AG09309 (cell line): ENCODE results near the gene PPIB.
A peak's percentile ranks its signal among the peaks of the same experiment; 100 is the strongest.

Source experiments
- DNase-seq: peaks from one replicate; pipeline ENCODE4 v3.0.0-alpha.2; 2010; ENCODE audit warnings: low read depth
- H3K4me3 ChIP-seq: 2 replicates; pipeline ENCODE4 v1.5.1; 2011; ENCODE audit warnings: mild to moderate bottlenecking, low read depth, low read length, moderate library complexity; ENCODE audit not compliant: control insufficient read depth
- TF ChIP-seq, protein P1 (sequence below): IDR thresholded peaks from 2 replicates; pipeline ENCODE4 v1.5.1; 2011; ENCODE audit warnings: mild to moderate bottlenecking, low read depth, low read length, inconsistent platforms; ENCODE audit not compliant: insufficient read depth, control insufficient read depth; ENCODE audit errors: missing control alignments

PPIB gene

DNA sequence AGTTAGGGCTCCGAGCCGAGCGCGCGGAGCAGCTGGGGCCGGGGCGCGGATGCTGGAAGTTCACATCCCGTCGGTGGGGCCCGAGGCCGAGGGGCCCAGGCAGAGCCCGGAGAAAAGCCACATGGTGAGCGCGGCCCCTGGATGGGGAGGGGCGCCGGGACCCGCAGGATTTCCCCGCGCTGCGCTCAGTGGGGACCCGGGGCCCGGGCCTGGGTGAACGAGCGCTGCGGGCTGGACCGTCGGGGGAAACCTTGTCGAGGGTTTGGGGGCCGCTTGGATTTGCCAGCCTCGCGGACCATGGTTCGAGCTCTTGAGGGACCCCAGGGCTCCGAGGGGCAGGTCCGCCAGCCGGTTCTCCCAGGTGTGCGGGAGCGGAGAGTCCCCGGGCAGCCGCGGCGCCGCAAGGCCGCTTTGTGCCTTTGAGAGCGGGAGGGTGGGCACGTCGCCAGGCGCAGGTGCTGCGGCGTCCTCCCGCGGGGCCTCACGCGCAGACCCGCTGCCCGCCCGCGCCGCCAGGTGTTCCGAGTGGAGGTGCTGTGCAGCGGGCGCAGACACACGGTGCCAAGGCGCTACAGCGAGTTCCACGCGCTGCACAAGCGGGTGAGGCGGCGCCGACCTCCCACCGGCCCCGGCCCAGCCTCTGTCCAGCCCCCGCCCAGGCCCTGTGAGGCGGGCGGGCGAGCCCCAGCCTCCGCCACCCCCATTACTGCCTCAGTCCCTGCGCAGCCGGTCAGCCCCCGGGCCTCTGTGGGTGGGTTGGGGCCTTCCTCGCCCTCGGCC is 10.9 kb downstream of the PPIB start, which contains the start of gene SNX22:
SNX22 (plus strand) TSS at position 5 of the 780 bp plus-strand sequence; CDS start at position 50, 45 bp downstream.
- peak within 1 kb of the TSS; percentile 36 for H3K4me3 ChIP-seq
- TF ChIP-seq, protein P1, sequence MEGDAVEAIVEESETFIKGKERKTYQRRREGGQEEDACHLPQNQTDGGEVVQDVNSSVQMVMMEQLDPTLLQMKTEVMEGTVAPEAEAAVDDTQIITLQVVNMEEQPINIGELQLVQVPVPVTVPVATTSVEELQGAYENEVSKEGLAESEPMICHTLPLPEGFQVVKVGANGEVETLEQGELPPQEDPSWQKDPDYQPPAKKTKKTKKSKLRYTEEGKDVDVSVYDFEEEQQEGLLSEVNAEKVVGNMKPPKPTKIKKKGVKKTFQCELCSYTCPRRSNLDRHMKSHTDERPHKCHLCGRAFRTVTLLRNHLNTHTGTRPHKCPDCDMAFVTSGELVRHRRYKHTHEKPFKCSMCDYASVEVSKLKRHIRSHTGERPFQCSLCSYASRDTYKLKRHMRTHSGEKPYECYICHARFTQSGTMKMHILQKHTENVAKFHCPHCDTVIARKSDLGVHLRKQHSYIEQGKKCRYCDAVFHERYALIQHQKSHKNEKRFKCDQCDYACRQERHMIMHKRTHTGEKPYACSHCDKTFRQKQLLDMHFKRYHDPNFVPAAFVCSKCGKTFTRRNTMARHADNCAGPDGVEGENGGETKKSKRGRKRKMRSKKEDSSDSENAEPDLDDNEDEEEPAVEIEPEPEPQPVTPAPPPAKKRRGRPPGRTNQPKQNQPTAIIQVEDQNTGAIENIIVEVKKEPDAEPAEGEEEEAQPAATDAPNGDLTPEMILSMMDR = no peak
- no peak for DNase-seq

DNA sequence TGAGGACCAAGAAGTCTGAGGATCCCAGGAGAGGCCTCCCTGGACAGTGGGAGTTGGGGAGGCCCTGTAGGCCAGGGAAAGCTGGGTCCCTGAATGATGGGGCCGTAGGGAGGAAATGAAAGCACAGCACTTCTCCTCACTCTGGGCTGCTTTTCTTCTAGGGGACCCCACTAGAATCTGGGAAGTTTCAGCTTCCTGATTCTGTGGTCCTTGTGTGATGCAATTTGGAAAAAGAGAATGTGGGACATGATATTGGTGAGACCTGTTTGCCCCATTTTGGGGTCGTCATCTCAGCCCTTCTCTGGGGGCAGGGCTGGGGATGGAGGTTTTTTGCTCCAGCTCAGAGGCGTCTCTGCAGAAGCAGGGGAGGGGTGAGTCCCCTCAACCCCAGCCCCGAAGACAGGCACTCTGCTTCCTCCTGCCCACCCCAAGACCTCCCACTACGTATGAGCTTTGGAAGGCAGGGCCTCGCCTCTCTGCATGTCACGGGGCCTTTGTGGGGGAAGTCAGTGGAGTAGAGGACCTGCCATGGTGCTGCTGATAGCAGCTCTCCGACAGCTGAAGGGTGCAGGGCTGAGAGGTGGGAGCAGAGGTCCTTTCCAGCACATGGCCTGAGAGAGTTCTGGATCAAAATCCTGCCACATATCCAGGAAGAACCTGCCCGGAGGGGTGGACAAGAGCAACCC is 12.8 kb downstream of the PPIB start:
- H3K4me3 ChIP-seq = no peak overlapping the region
- no peak for DNase-seq
- TF ChIP-seq, protein P1 = no peak

DNA sequence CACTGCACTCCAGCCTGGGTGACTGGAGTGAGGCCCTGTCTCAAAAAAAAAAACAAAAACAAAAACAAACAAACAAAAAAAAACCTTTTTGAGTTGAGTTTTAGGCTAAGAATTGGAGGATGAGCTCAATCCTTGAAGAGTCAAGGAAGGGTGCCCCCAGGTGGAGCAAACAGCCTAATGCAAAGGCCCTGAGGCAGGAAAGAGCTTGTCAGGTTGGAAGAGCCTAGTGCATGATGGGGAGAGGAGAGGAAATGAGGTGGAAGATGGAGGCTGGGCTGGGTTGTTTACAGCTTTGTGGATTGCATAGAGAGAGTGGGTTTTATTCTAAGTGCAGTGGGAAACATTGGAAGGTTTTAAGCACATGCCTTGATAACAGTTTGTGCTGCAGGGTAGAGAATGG is 13.4 kb downstream of the PPIB start:
- TF ChIP-seq, protein P1 = peak; percentile 16
- H3K4me3 ChIP-seq = no peak overlapping the region
- DNase-seq = no peak

DNA sequence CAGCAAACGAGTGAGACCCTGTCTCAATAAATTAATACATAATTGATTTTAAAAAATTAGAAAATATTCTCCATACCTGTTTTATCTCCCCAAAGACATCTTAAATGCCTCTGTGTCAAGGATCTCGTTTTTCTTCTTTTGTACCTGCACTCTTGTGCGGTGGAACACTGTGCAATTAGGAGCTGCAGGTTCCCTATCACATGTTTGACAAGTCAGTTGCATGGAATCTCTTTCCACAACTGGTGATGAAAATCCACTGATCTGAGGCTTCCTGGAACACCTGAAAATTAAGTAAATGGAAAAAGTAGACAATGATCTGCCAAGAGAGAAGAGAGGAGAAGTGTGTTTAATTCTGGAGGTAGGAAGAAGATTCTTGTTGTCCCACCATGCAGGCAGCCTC is 14.2 kb downstream of the PPIB start:
- TF ChIP-seq, protein P1 = no peak
- no peak for DNase-seq
- H3K4me3 ChIP-seq = no peak overlapping the region

DNA sequence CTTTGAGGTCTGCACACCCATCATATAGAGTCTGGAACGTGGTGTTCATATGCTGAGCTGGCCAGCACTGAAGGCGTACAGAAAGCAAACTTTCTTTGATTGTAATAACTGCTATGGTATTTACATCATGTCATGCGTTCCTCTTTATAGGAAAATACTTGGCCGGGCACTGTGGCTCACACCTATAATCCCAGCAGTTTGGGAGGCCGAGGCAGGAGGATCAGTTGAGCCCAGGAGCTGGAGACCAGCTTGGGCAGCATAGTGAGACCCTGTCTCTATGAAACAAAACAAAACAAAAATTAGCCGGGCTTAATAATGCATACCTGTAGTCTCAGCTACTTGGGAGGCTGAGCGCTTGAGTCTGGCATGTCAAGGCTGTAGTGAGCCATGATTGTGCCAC is 14.7 kb downstream of the PPIB start:
- no peak overlapping the region for H3K4me3 ChIP-seq
- TF ChIP-seq, protein P1 = no peak
- no peak for DNase-seq

DNA sequence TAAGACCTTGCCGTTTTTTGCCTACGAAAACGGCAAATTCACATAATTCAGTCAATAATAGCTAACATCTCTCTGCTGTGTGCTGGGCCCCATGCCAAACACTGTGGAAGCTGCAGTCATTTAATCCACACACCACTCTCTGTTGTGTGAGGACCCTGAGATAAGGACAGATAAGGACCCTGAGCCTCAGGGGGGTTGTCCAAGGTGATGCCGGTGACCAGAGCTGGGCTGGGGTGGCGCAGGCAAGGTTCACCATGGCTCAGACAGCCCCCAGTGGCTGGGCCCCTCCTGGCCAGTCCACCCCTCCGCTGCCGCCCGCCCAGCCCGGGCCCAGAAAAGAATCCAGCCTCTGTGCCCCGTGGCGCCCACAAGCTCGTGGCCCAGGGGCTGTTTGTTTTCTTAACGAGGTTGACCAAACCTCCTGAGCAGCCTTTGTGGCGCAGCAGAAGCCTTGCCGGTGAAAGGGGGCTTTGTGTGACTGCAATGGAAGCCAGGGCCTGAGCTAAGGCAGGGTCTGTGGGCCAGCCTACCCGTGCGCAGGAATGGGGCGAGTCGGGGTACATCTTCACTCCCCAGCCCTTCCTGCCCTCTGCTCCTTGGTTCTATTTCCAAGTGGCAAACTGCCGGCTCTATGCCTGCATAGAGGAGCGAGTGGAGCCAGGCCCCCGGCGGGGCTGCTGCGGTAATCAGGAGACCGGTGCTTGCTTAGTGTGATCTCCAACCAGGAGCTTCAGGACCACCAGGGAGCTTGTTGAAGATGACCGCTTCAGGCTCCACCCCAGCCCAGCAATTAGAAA is 15.7 kb downstream of the PPIB start:
- no peak for DNase-seq
- H3K4me3 ChIP-seq = no peak overlapping the region
- TF ChIP-seq, protein P1 = no peak
